Measurements from ENCODE around the gene SRC.

The SRC gene

DNA sequence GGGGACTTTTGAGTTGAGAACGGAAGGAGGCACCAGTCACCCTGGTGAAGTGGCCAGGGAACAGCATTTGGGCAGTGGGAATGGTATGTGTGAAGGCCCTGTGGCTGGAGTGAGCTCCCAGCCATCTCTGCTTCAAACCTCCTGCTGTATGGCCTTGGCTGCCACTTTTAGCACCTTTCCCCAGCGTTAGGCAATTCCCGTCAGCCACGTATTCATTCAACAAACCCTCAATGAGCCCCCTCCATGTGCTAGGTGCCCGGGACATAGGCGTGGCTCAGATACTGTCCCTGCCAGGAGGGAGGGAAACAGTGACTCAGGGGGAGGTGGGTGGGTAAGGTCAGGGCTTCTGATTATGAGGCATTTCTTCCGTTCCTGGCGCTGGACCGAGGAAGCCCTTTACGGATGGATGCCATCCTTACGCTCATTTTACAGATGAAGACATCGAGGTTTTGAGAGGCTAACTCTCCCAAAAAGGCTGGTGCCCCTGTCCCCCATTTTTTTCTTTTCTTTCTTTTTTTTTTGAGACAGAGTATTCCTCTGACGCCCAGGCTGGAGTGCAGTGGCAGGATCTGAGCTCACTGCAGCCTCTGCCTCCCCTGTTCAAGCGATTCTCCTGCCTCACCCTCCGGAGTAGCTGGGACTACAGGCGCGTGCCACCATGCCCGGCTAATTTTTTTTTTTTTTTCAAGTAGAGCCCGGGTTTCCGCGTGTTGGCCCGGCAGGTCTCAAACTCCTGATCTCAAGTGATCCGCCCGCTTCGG is 37.5 kb downstream of the SRC start:
- peak; percentile 36 for DNase-seq (ENCODE audit: low read depth)

DNA sequence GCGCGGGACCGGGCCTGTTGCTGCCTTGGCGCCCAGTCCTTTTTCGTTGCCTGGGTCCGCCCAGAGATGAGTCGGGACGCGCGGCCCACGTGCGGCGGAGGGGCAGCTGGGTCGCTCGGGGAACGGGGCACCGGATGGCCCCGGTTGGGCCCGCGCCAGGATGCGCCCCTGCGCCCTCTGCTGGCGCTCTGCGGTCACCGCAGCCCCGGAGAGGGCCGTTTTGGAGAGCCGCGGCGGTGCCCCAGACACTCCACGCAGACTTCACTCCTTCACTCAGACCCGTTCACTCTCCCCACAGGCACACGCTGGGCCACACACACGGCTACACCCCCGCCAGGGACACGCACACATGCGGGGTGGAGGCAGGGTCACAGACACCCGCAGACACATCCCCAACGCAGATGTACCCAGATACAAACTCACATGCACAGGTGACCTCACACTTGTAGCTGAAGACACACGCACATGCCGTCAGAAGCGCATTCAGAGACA is 38.8 kb downstream of the SRC start:
- peak; percentile 67 for DNase-seq (ENCODE audit: low read depth)

GRCh38 chr20:37385176-37385575 is 39.2 kb downstream of the SRC start:
- no peak for DNase-seq (ENCODE audit: low read depth)

DNA sequence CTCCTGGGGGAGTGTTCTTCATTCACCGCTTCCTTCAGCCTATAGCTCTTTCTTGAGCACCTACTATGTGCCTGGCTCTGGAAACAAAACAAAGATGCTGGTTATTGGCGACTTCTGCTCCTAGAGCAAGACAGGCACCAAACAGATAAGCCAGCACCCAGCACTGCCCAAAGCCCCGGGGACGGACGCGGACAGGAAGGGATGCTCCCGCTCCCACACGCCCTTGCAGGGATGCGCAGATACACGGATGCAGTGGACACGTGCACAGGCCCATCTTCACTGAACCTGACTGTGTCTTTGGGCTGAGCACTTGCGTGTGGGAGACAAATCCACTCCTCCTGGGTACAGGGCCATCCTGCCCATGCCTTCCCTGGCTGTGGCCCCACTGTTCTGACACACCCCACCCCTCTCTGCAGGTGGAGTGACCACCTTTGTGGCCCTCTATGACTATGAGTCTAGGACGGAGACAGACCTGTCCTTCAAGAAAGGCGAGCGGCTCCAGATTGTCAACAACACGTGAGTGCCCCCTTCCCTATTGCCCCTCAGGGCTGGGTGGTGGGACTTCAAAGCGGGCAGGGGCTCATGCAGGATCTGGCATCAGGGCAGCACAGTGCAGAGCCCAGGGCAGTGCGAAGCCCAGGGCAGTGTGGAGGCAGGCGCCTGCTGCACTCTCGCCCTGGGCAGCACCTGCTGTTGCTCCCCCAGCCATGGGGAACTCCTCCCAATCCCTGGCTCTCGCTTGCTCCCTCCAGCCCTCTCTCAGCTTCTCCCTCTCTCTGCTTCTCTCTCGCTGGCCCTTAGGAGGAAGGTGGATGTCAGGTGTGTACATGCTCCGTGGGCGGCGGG is 39.9 kb downstream of the SRC start:
- DNase-seq (ENCODE audit: low read depth) = no peak

DNA sequence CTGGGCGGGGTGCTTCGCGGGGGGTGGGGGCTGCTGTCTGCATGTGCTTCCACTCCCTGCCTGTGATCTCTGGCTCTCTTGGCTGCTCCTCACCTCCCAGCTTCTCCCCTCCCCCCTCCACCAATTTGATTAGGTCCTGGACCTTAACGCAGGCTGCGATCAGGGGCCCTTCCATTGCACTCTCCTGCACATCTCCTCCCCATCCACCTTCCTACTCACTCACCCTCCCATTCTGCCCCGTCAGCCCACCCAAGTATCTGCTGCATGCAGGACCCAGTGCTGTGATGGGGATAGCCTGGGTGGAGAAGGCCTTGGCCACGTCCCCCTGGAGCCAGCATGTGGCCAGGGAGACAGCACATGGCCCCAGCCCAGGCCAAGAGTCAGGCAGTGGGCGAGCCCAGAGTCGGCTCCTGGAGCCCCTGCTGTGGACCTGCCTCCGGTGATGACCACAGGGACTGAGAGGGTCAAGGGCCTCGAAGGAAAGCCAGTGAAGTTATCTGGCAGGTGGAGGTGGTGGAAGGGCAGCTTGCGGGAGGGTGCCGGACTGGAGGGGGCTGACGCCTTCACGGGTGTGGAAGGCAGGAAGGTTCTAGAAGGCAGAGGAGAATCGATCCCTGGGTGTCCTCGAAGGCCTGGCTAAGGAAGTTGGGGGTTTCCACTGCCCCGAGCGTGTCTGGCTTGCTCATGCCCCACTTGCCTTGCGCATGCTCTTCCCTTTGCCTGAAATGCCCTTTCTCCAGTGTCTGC is 40.7 kb downstream of the SRC start:
- DNase-seq (ENCODE audit: low read depth) = no peak

DNA sequence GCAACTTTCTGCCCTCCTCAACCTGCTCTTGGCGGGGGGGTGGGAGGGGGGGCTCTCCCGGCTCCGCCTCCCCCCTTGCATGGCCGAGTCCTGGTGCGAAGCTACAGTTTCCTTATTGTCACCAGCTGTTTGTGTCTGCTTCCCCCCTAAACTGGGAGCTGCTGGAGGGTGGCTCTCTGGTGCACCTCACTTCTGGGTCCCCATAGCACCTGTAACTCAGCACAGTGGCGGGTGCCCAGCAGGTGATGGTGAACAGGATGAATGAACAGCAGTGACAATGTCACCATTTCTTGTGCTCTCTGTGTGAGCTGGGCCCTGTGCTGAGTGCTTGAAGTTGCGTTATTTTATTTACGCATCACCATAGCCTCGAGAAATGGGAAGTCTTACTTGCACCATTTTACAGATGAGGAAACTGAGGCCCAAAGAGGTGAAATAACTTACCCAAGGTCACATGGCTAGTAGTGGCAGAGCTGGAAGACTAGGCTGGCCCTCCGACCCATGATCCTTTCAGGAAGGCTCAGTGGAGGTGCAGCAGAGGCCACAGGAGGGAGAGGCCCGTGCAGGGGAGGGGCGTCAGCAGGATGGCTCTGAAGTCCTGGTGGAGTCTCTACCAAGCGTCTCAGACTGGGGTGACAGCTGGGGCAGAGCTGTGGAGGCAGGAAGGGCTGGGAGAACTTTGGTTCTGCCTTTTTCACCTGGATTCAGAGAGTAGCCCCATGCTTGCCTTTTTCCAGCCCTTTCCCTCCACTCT is 41.8 kb downstream of the SRC start:
- no peak for DNase-seq (ENCODE audit: low read depth)

GRCh38 chr20:37388831-37389230 is 42.9 kb downstream of the SRC start:
- no peak for DNase-seq (ENCODE audit: low read depth)

GRCh38 chr20:37389241-37389747 is 43.4 kb downstream of the SRC start:
- no peak for DNase-seq (ENCODE audit: low read depth)

- no peak for DNase-seq (ENCODE audit: low read depth)
These were observed 43.9 kb downstream of the SRC start for GRCh38 chr20:37389844-37390275.

DNA sequence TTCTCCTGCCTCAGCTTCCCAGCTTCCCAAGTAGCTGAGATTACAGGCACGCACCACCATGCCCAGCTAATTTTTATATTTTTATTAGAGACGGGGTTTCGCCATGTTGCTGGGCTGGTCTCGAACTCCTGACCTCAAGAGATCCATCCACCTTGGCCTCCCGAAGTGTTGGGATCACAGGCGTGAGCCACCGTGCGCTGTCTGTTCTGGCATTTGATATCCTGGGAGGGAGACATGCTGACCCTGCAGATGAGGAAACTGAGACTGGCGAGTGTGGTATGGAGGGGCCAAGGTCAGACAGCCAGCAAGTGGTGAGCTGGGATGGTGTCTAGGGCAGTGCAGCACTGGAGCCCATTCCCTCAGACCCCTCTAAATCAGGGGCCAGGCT is 44.6 kb downstream of the SRC start:
- DNase-seq (ENCODE audit: low read depth) = no peak

GRCh38 chr20:37390891-37391525 is 45.1 kb downstream of the SRC start:
- DNase-seq (ENCODE audit: low read depth) = no peak

DNA sequence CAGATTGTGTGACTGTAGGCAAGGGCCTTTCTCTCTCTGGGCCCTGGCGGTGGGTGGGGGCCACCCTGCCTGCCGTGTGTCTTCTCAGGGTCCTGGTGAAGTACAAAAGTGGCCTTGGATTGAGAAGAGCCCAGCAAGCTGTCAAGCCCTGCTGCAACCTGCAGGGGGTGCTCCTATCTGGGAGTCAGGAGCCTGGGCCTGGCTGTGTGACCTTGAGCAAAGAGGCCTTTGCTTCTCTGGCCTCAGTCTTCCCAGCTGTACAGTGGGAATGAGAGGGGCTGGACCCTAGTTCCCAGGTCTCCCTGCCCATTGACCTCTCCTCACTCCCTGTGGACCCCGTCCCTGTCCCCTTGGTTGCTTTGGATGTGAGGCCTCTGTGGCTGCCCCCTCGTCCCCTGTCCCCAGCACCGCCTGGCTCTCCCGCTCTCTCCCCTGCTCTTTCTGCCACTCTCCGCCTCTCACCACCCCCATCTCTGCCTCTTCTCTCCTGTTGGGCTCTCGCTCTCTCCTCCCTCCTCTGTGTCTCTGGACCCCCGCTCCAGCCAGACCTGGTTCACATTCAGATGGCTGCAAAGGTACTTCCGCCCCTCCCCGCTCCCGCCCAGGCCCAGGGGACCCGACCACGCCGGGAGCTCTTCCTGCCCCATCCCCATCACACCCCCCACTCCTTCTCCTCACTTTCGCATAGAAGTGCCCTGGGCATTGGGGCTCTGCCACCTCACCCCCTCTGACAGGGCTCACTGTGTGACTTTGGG is 46.7 kb downstream of the SRC start:
- peak; percentile 29 for DNase-seq (ENCODE audit: low read depth)

DNA sequence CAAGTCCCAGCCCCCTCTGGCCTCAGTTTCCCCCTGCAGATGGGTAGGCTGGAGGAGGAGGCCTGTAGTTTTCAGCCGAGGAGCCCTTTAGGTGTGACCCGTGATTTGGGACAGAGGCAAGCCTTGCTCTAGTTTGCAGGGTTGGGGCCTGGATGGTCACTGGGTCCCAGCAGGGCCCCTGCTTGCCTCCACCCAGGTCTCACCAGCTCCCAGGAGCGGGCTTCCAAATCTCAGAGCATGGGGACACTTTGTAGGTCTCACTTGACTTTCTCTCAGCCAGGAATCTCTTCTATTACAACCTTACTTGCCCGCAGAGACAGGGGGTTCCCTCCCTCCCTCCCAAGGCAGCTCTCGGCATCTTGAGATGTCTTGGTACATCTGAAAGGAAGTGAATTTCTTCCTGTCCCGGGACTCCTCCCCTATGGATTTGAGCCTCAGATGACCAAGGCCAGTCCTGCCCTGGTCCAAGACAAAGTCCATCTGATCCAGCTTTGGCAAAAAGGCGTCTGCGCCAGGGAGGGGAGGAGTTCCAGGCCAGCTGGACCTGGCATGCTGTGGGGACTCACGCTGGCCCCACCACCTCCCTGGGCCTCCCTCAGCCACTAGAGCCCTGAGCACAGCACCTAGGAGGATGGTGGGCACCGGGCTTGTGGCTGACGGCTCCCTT is 47.4 kb downstream of the SRC start:
- DNase-seq (ENCODE audit: low read depth) = no peak

DNA sequence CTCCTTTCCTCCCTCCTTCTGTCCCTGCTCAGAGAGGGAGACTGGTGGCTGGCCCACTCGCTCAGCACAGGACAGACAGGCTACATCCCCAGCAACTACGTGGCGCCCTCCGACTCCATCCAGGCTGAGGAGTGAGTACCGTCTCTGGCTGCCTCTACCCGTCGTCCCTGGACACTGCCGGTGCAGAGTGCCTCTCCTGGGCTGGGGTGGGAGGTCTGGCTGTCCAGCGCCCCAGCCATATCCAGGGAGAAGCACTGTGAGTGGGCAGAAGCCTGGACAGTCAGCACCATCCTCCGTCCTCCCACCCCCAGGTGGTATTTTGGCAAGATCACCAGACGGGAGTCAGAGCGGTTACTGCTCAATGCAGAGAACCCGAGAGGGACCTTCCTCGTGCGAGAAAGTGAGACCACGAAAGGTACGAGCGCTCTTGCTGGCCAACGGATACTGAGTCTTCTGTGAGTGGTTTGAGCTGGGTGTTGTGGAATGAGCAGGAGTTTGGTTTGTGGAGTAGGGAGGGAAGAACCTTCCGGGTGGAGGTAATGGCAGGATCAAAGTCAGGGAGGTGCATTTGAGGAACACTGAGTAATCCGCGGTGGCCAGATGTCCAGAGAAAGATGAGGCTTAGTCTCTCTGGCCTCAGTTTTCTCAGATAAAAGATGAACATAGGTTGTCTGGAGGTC is 48.1 kb downstream of the SRC start:
- no peak for DNase-seq (ENCODE audit: low read depth)

- peak; percentile 34 for DNase-seq (ENCODE audit: low read depth)
These were observed 48.8 kb downstream of the SRC start for GRCh38 chr20:37394543-37395409.

DNA sequence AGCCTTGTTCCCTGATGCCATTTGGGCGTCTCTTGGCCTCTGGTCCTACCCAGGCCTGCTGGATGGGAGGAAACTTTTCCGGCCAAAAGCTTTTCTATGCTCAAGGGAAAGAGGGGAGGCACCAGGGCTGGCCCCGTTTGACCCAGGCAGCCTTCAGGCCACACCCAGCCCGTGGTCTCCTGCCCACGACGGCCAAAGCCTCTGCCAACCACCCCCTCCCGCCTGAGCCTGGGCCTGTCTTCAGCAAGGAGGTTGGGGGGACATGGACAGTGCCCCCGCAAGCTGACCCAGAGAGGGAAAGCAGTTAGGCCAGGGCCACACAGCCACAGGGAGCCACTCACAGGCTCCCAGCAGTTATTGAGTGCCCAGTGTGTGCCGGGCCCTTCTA is 49.5 kb downstream of the SRC start:
- DNase-seq (ENCODE audit: low read depth) = no peak

GRCh38 chr20:37395921-37396415 is 50.0 kb downstream of the SRC start:
- no peak for DNase-seq (ENCODE audit: low read depth)
